Measurements from ENCODE around the gene PAQR8.
"Not testable (repeated sequence)": the region's sequence is repeated elsewhere in the genome, so short reads cannot be mapped to it uniquely, and the experiment has no call there.

The PAQR8 gene

DNA sequence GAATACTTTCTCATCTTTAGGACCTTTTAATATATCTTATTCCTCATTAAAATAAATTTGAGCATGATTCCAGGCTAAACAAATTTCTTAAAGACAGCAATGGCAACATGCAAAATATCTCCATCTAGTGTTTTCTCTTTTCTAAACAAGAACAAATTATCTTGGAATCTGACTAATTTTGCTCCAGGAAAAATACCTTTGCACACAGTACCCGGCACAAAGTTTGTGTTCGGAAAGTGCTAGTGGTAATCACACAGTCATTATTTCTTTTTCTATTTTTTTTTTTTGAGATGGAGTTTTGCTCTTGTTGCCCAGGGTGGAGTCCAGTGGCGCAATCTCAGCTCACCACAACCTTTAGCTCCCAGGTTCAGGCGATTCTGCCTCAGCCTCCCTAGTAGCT, 50.0 kb downstream of the PAQR8 start:
- no peak for DNase-seq

DNA sequence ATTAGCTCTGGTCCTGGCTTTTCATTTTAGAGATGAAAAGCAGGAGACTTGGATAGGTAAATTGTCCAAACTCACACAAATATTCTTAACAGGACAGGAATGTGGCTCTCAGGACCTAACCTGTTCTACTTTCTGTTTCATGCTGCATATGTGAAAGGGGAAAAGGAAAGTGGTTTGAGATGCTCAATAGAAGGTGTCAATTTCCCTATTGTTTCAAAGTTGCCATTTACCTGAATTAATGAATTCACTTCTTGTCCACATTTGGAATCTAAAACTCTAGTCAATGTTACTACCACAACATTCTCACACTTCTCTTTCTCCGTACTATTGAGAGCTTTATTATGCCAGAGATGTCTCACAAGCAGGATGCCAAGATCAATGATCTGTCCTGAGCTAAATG, 53.4 kb downstream of the PAQR8 start:
- no peak for DNase-seq

DNA sequence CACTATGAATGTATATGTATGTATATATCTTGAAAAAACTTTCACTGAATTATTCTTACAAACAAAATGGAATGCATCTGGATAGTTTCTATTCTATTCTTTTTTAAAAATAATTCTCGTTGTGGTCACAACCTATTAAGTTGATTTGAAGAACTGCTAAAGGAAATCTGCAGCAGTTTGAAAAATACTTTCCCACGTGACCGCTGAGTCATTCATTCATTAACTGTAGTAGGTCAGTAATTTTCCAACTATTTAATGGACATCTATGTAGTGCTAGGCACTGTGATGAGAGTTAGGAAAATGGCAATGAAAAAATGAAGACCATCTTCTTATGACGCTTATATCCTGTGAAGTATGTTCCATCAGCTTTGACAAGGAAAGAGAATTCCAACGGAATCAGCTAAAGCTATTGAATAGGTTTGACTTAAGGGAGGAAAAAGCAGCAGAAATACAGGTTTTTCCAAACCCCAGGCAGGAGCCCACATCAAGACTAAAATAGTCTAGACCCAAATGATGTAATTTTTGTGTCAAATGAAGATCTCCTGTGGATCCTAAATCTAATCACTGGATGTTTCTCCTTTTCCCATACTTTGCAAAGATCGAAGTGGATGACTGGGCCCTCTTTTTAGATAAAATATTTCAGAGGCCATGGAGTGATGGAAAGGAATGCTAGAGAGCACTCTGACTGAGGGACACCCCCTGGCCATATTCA, 54.1 kb downstream of the PAQR8 start:
- DNase-seq, result peak; percentile 11

- peak; percentile 57 for DNase-seq
Measured at GRCh38 chr6:52416629-52417151, 54.7 kb downstream of the PAQR8 start.

DNA sequence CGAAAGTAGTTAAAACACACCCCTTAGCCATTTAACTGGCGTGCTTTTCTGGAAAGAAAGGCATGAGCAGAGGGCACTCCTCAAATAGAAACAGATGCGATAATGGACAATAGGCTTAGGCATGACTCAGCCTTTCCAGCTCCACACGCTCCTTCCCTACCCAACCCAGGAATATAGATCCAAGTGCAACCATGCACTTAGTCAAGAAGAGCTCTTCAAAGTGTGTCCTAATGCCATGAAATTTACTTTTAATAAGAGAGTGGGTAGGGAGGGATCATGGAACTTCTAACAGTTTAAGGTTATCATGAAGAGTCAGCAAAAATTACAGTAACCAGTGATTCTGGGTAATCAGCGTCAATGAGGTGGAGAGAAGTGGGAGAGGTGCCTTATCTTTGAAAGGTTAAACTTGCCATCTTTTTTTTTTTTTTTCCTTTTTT, 55.7 kb downstream of the PAQR8 start:
- DNase-seq, result peak; percentile 69

- DNase-seq, result no peak
Measured at GRCh38 chr6:52418606-52419005, 56.7 kb downstream of the PAQR8 start.

DNA sequence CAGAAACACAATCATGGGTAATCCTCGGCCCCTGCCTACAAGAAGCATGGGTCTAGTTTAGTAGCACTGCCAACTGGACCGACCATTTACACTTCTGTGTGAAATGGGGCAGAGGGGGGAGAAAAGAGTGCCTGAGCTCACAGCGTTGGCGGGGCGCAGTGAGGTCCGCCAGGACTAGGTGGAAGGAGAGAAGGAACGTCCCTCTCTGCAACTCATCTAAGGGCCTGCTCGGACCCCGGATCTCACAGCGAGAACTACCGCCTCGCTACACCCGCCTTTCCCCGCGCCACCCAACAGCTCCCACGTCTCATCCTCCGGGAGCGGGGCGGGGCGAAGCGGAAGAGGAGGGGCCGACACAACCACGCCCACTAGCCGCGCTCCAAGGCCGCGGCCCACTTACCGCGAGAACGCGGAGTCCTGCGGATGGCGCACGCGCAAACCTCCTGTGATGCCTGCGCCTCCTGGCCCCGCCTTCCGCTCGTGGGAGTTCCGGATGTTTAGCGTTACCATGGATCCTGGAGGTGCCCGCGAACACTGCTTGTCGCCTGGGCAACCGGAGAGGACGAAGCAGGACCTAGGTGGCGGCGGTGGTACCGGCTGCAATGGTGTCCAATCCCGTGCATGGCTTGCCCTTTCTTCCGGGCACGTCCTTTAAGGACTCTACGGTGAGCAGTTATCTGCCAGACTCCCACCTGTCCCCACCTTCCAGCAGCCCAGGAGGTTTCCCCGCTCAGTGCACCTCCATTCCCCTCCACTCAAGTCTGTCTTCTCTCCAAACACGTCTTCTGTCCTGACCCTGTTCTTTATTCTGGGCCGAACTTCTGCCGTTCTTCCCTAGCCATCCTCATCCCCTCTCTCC, 58.1 kb downstream of the PAQR8 start, which contains the start of gene EFHC1:
Gene EFHC1, plus strand, starts transcription at position 534 of the 859 bp plus-strand sequence. Its CDS starts 69 bp downstream, at position 603.
- DNase-seq, result peak; percentile 97

- DNase-seq, result peak; percentile 31
Measured at GRCh38 chr6:52420668-52421358, 58.9 kb downstream of the PAQR8 start.

DNA sequence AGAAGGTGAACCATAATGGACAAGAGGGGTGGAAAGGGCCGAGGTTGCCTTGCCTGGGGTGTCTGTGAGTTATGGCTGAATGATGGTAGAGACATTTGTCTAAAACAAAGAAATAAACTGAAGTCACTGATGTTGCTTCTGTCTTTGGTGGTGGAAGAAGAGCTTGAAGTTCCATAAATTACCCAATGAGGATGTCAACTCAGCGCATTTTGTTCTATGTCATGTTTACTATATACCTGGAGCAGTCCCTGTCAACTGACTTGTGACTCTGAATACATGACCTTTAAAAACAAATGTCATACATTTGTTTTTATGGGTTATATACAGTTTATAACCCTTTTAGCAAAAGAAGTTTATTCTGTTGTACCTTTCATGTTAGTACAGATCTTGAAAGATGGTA, 60.2 kb downstream of the PAQR8 start:
- no peak for DNase-seq

- DNase-seq, result no peak
Measured at GRCh38 chr6:52423448-52423847, 61.5 kb downstream of the PAQR8 start.

GRCh38 chr6:52423971-52424381, 62.0 kb downstream of the PAQR8 start:
- DNase-seq, result peak; percentile 90

DNA sequence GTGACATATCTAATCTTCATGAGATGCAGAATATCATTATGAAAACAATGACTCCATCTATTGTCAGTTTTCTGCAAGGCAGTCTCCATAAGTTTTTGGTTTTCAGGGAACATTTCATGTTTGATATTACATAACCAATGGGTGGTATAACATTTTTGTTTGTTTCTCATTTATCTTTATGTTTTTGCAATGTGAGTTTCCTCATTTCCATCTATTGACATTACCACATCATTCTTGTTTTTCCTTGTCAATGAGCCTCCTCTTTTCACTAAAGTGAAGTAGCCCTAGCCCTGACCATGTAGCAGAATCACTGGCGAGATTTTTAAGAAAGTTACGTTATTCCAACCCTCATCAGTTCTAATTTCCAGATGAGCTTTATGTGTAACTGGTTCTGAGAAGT, 62.6 kb downstream of the PAQR8 start:
- no peak for DNase-seq

DNA sequence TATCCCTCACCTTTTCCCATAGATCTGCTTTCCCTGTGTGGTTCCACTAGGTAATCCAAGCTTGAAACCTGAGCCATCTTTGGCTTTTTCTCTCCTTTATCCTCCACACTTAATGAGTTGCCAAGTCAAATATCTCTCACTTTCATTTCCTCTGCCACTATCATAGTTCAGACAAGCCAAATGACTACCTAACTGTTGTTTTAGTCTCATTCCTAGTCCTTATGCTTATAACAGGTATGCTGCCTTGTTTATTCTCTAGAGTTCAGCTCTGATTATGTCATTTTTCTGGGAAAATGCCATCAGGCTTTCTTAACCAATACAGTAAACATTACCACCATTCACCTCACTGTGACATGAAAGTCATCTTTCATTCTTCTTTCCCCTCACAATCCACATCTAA, 64.7 kb downstream of the PAQR8 start:
- no peak for DNase-seq

GRCh38 chr6:52433294-52433693, 71.3 kb downstream of the PAQR8 start:
- DNase-seq, result not testable (repeated sequence)

DNA sequence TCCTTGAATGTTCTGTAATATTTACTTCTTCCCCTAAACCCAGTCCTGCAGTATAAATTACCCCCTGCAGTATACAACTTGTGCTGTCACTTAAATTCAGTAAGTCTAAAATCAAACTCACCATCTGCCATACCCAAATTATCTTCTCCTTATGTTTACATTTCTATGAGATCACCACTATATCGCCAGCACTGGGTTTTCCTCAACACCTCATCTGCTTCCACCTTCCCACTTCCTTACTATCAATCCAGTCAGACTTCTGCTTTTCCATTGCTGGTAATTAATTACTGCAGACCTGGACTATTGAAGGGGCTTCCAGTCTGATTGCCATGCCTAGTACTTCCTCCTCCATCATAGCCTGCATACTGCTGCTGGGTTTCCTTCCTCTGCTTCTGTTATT, 73.4 kb downstream of the PAQR8 start:
- DNase-seq, result no peak

- no peak for DNase-seq
Measured at GRCh38 chr6:52438926-52439325, 77.0 kb downstream of the PAQR8 start.

DNA sequence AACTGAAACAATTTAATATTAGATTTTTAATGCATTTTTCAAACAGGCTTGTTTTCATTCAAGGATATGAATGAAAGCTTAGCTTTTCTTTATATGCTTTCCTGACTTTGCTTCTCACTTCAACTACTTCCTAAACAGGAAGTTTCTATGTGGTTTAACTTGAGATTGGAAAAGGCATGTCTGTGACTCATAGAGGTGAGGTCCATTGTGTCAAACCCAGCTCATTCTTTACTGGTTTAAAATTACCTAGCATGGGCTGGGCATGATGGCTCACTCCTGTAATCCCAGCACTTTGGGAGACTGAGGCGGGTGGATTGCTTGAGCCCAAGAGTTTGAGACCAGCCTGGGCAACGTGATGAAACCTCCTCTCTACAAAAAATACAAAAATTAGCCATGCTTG, 92.6 kb downstream of the PAQR8 start:
- DNase-seq, result peak; percentile 3

GRCh38 chr6:52457096-52457495, 95.1 kb downstream of the PAQR8 start:
- DNase-seq, result no peak

All from fibroblast of skin of abdomen (primary cell).